HUDEP-2 (cell line): ENCODE data around the gene RPS6KL1.
A peak's percentile ranks its signal among the peaks of the same experiment; 100 is the strongest.

ENCODE experiments used
- DNase-seq, 76 experiments: peaks; one replicate each; lab custom pipeline; 2025; ENCODE audit not compliant: unreplicated experiment in 76 of 76; lab: John Stamatoyannopoulos, UW

The RPS6KL1 gene

GRCh38 chr14:74913986-74914573 lies 9.0 kb downstream of the RPS6KL1 start:
- DNase-seq, result peak in 41 of 76 experiments; percentile 3 to 57 (median 25)

- no peak for DNase-seq
Measured at GRCh38 chr14:74913393-74913910, 9.6 kb downstream of the RPS6KL1 start.

GRCh38 chr14:74912801-74913200 lies 10.3 kb downstream of the RPS6KL1 start:
- DNase-seq, result no peak

DNA sequence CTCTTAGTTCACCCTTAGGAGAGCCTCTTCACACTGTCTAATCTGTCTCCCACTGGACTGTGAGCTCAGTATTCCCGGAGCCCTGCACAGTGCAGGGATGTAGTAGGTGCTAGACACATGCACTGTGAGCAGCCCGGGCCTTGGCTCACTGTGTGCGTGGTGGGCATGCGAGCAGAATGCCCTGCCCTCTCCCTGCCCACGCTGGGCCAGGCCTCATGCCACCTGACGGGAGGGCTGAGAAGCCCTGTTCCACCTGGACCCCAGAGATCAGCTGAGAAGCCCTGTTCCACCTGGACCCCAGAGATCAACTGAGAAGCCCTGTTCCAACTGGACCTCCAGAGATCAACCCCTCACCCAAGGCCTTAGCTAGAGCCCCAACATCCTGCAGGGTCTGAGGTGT lies 10.9 kb downstream of the RPS6KL1 start:
- DNase-seq, result no peak

GRCh38 chr14:74911704-74912103 lies 11.4 kb downstream of the RPS6KL1 start:
- no peak for DNase-seq

DNA sequence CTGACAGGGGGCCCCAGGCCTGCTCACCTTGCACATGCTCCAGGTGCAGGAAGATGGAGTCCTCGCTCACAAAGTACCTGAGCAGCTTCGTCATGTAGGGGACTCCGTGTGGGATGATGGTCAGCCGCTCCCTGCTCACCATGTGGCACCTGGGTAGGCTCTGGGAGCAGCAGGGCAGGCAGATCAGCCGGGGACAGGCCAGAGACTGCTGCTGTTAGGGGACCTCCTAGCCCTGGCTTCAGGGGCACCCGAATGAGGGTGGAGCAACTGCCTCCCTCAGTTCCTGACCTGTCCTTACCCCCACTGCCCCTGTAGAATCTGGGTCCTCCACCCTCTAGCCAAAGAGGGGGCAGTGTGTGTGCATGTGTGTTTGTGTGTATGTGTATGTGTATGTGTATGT lies 11.8 kb downstream of the RPS6KL1 start:
- no peak for DNase-seq

GRCh38 chr14:74910556-74910955 lies 12.5 kb downstream of the RPS6KL1 start:
- peak in 1 of 76 experiments; percentile 6 for DNase-seq

- DNase-seq, result no peak
Measured at GRCh38 chr14:74909911-74910310, 13.1 kb downstream of the RPS6KL1 start.

GRCh38 chr14:74909501-74909900 lies 13.6 kb downstream of the RPS6KL1 start:
- no peak for DNase-seq

GRCh38 chr14:74908861-74909341 lies 14.2 kb downstream of the RPS6KL1 start:
- no peak for DNase-seq

GRCh38 chr14:74907744-74908143 lies 15.3 kb downstream of the RPS6KL1 start:
- no peak for DNase-seq

- DNase-seq, result peak in 3 of 76 experiments; percentile 7 to 29 (median 8)
Measured at GRCh38 chr14:74906925-74907521, 16.0 kb downstream of the RPS6KL1 start.

- DNase-seq, result peak in 64 of 76 experiments; percentile 6 to 76 (median 53)
Measured at GRCh38 chr14:74905595-74906142, 17.4 kb downstream of the RPS6KL1 start.

DNA sequence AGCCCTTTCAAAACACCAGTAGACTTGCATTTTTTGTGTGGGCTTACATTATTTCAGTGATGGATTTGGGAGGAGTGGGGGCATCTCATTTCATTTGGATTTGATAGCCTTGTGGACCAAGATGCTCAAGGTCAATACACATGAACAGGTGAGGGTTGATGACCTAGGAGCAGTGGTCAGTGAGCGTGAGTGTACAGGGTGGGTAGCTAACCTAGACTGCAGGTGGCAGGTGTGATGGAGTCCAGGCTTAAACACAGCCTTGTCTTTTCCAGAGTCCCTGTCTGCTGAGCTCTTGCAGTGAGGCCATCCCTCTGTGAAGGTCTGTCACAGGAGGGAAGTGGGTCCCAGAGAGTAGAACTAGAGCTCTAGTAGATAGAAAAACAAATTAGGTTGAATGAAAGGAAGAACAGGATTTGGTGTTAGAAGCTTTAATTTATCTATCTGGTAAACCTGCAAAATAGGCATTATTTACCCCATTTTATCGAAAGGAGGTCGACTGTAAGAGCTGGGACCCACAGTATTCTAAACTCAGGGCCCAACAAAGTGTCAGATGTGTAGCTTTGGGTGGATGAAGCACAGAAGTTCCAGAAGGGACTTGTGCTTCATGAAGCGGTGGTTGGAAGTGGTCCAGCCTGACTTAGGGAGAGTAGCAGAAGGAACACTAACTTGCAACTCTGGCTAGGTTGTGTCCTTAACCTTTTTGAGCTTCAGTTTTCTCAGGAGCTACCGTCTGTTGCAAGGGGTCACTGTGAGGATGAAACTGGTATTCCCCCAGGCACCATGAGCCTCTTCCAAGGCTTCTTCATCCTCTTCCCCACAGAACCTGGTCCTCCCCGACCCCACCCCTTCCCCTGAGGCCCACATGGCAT lies 18.2 kb downstream of the RPS6KL1 start:
- peak in 1 of 76 experiments; percentile 12 for DNase-seq

GRCh38 chr14:74902941-74903705 lies 19.9 kb downstream of the RPS6KL1 start:
- DNase-seq, result no peak

- DNase-seq, result no peak
Measured at GRCh38 chr14:74898694-74899093, 24.4 kb downstream of the RPS6KL1 start.

DNA sequence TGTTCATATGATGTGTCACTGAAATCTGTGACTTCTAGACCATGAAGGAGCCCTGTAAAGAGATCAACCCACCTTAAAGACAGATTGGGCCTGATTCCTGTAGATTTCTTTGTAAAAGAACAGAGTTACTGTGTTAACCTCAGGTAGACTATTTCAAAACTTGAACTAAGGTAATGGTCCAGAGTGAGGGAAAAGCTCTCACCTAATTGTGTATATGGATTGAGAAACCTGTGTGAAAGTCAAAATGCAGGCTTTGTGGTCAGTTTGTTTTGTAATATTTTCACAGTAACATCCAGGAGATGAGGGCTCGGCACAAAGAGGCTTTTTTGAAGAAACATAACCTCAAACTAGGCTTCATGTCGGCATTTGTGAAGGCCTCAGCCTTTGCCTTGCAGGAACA lies 25.0 kb downstream of the RPS6KL1 start:
- no peak for DNase-seq

GRCh38 chr14:74897642-74898041 lies 25.4 kb downstream of the RPS6KL1 start:
- DNase-seq, result no peak

DNA sequence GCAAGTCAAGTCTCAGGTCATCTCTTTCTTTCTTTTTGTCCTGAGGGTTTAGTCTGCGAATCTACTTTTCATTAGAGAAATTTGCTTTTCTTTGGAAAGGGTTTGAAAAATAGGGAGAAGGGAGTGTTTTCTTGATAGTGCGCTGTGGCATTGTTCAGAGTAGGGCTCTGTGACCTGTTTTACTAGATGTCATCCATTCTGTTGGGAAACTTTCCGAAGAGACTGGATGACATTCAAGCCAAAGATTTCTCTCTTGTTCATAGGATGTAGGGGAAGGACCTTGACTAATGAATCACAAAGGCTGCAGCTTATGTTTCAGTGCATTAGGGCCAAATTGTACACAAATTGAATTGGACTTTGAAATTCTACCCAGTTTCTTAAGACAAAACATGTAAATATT lies 26.7 kb downstream of the RPS6KL1 start:
- no peak for DNase-seq

DNA sequence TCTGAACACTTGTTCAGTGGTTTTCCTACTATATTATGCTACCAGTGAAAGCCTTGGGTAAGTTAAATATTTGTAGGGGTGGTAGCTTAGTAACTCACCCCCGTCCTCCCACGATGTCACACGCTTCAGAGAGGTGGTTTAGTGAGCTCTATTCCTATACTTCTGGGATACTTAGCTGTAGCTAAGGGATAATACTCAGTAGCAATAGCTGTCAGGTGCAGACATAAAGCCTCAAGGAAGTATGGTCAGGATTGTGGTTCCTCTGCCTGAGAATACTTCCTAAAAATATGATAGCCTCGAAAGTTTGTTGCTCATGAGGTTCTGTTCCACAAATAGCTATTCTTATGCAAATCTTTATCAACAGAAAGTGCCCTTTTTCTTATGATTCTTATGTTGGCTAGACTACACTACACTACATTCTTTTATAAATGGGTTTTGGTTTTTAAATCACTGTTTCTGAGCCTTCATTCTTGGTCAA lies 29.4 kb downstream of the RPS6KL1 start:
- DNase-seq, result no peak
